Activated CD4-positive, alpha-beta T cell treated with anti-CD3 and anti-CD28 coated beads, Interleukin-2, amount 10 ng/mL, durations not matched to agents 7 days and 5 days (primary cell): ENCODE results near the gene RET. TPM values are rescaled to one million over a fixed set of nuclear protein-coding genes. Genes with fewer than 3 reads are reported as not detected.

Experiments used
- CTCF ChIA-PET: fragments of 350-600 bp; sonication (Branson Sonifier 250); formaldehyde crosslinking; loops from one replicate; lab custom pipeline; 2021; ENCODE audit warnings: antibody characterized with exemption; lab: Charles Lee
- POLR2A ChIA-PET: fragments of 350-600 bp; sonication (Branson Sonifier 250); formaldehyde crosslinking; loops from one replicate; lab custom pipeline; 2021; ENCODE audit warnings: antibody characterized with exemption; lab: Charles Lee
- DNase-seq: peaks from one replicate; pipeline ENCODE4 v3.0.0-alpha.2; 2020
- H3K27ac Mint-ChIP-seq: one replicate; pipeline ENCODE4 v1.8.0; 2021; ENCODE audit warnings: mild to moderate bottlenecking, moderate library complexity, mixed read lengths
- H3K27me3 Mint-ChIP-seq: one replicate; pipeline ENCODE4 v1.8.0; 2021; ENCODE audit warnings: mixed read lengths
- H3K36me3 Mint-ChIP-seq: one replicate; pipeline ENCODE4 v1.8.0; 2021; ENCODE audit warnings: low read depth, mixed read lengths
- H3K4me1 Mint-ChIP-seq: one replicate; pipeline ENCODE4 v1.8.0; 2021; ENCODE audit warnings: mixed read lengths
- H3K4me3 Mint-ChIP-seq: one replicate; pipeline ENCODE4 v1.8.0; 2021; ENCODE audit warnings: mild to moderate bottlenecking, moderate library complexity, mixed read lengths
- H3K9me3 Mint-ChIP-seq: one replicate; pipeline ENCODE4 v1.8.0; 2021; ENCODE audit warnings: mixed read lengths
- total RNA-seq, 2 experiments: library from RNA; stranded (reverse); gene quantifications; one replicate each; pipeline ENCODE4 v1.2.3, GENCODE V29; 2021

Gene RET
- total RNA-seq, 2 experiments from 2014 or later: 0.10 TPM

- Mint-ChIP-seq H3K36me3 (no peaks in the 10 kb centered on the region), H3K27ac (no peak overlapping the region), H3K4me3 (no peak overlapping the region), H3K27me3 (no peaks in the 10 kb centered on the region), H3K9me3 (no peaks in the 10 kb centered on the region), H3K4me1 (no peaks in the 10 kb centered on the region)
- DNase-seq: no peak
- POLR2A ChIA-PET: no interaction called here
- CTCF ChIA-PET: interaction anchor here (0.6 kb wide), 1 partner anchor 102 kb away, joined by 4 read pairs; no protein-coding TSS in a partner anchor
These were observed 16.6 kb upstream of the RET start for GRCh38 chr10:43060291-43060690.

GRCh38 chr10:43061331-43061730, 15.5 kb upstream of the RET start:
- no peak overlapping the region for H3K4me3 Mint-ChIP-seq
- no peak for DNase-seq
- H3K27ac Mint-ChIP-seq: no peak overlapping the region
- H3K27me3 Mint-ChIP-seq: no peaks in the 10 kb centered on the region
- H3K9me3 Mint-ChIP-seq: no peaks in the 10 kb centered on the region
- no peaks in the 10 kb centered on the region for H3K4me1 Mint-ChIP-seq
- H3K36me3 Mint-ChIP-seq: no peaks in the 10 kb centered on the region
- CTCF ChIA-PET: no interaction called here
- POLR2A ChIA-PET: no interaction called here

- ChIA-PET POLR2A (no interaction called here), CTCF (no interaction called here)
These were observed 15.1 kb upstream of the RET start for GRCh38 chr10:43061760-43062159.

GRCh38 chr10:43062402-43063160, 14.3 kb upstream of the RET start:
- POLR2A ChIA-PET: no interaction called here
- H3K27ac Mint-ChIP-seq: no peak overlapping the region
- H3K27me3 Mint-ChIP-seq: no peaks in the 10 kb centered on the region
- CTCF ChIA-PET: interaction anchor here (1.5 kb wide), 1 partner anchor 13 kb away, joined by 3 read pairs; no protein-coding TSS in a partner anchor
- no peak for DNase-seq
- no peaks in the 10 kb centered on the region for H3K9me3 Mint-ChIP-seq
- no peaks in the 10 kb centered on the region for H3K4me1 Mint-ChIP-seq
- no peak overlapping the region for H3K4me3 Mint-ChIP-seq
- no peaks in the 10 kb centered on the region for H3K36me3 Mint-ChIP-seq

More at GRCh38 chr10:43061760-43062159, 15.1 kb upstream of the RET start:
- DNase-seq: no peak
- H3K4me3 Mint-ChIP-seq: no peak overlapping the region
- no peaks in the 10 kb centered on the region for H3K27me3 Mint-ChIP-seq
- H3K27ac Mint-ChIP-seq: no peak overlapping the region
- no peaks in the 10 kb centered on the region for H3K36me3 Mint-ChIP-seq
- H3K4me1 Mint-ChIP-seq: no peaks in the 10 kb centered on the region
- H3K9me3 Mint-ChIP-seq: no peaks in the 10 kb centered on the region

- Mint-ChIP-seq H3K9me3 (no peaks in the 10 kb centered on the region), H3K27me3 (no peaks in the 10 kb centered on the region), H3K4me3 (no peak overlapping the region), H3K36me3 (no peaks in the 10 kb centered on the region), H3K4me1 (no peaks in the 10 kb centered on the region), H3K27ac (no peak overlapping the region)
- DNase-seq: no peak
- POLR2A ChIA-PET: no interaction called here
- CTCF ChIA-PET: interaction anchor here (0.5 to 1.5 kb wide), 2 partner anchors 11 to 150 kb away, joined by 3 read pairs; no protein-coding TSS in a partner anchor
These were observed 12.4 kb upstream of the RET start for GRCh38 chr10:43064331-43065075.

DNA sequence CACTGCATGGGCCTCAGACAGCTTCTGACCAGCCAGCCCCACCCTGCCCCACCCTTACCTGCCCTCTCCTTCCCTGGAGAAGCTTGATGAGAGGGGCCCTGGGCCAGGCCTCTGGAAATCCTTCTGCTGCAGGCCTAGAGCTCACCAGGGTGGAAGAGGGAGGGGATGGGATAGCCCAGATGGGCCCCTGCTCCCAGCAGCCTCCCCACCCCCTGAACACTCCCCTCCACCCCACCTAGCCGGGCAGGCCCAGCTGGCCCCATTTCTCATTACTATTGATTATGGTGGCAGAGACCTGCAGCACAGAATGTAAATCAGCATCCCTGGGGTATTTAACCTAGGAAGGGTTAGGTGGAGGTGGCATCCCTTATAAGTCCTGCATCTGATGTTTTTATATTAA, 11.6 kb upstream of the RET start:
- Mint-ChIP-seq H3K9me3 (no peaks in the 10 kb centered on the region), H3K4me1 (no peaks in the 10 kb centered on the region), H3K36me3 (no peaks in the 10 kb centered on the region), H3K27ac (no peak overlapping the region), H3K4me3 (no peak overlapping the region), H3K27me3 (no peaks in the 10 kb centered on the region)
- no peak for DNase-seq
- POLR2A ChIA-PET: no interaction called here
- CTCF ChIA-PET: no interaction called here

DNA sequence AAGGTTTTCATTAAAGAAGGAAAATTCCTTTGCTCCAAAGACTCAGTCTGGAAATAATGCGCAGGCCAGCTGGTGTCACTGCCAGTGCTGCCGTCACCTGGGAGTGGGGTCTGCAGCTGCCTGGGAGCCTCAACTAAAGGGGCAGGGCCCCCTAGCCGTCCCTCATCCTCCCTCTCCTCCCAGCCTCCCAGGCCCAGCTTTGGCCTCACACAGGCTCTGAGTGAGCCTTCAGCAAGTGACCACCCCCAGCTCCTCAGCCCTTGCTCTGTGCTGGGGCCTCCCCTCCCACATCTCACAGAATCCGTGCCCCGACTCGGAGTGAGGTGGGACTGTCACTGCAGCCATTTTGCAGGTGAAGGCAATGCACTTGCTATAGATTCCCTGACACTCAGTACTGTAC, 11.1 kb upstream of the RET start:
- no peaks in the 10 kb centered on the region for H3K4me1 Mint-ChIP-seq
- no peak overlapping the region for H3K27ac Mint-ChIP-seq
- no peak overlapping the region for H3K4me3 Mint-ChIP-seq
- ChIA-PET CTCF (no interaction called here), POLR2A (no interaction called here)
- H3K27me3 Mint-ChIP-seq: no peaks in the 10 kb centered on the region
- no peak for DNase-seq
- H3K9me3 Mint-ChIP-seq: no peaks in the 10 kb centered on the region
- H3K36me3 Mint-ChIP-seq: no peaks in the 10 kb centered on the region

DNA sequence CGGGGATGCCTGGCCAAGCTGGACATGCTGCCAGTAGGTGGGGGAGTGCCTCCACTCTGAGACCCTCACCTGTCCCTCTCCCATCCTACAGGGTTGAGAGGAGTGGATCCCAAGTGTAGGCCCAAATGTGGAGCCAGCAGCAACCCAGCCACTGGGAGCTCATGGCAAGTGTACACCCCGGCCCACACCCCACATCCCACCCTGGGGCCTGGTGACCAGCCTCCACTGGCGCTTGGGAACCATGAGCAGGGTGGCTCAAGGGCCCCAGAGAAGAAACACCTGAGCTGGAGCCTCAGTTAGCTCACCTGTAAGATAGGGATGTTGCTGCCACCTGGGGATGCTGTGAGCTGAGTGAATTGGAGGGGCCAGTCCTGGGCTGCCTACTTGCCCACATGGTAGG, 10.4 kb upstream of the RET start:
- ChIA-PET POLR2A (no interaction called here), CTCF (interaction anchor here (0.8 to 1.3 kb wide), 4 partner anchors 12 to 27 kb away, joined by 3 to 4 read pairs (median 3); no protein-coding TSS in a partner anchor)
- Mint-ChIP-seq H3K36me3 (no peaks in the 10 kb centered on the region), H3K27ac (no peak overlapping the region), H3K27me3 (no peaks in the 10 kb centered on the region), H3K4me1 (no peaks in the 10 kb centered on the region), H3K9me3 (no peaks in the 10 kb centered on the region), H3K4me3 (no peak overlapping the region)
- DNase-seq: no peak

DNA sequence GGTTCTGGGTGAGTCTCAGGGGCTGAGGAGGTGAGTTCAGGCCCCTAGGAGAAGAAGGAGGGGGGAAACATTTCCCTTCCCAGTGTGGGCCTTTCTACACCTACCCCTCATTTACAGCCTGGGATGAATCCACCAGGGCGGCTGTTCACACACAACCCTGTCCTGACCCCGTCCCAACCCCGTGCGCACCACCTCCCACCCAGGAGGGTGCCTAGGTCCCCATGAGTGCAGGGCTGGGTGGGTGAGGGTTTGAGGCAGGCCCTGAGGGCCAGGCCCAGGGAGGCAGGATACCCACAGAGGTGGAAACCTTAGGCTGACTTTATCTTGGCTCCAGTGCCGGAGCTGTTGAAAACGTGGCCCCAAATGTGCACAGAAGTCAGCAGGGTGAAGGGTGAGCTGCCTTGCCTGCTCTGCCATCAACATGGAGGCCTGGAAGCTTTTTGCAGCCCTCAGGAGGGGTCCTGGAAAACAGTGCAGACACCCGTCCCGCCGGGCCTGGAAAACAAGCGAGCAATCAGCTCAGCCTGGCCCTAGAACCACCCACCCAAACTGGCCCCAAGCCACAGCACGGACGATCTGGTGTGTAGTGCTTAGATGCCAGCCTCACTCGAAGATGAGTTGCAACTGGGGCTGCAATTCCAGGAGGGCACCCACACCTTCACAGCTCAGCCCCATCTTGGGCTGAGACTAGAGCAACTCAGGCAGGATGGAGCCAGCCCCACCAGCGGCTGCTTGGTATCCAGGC, 9.3 kb upstream of the RET start:
- Mint-ChIP-seq H3K4me1 (no peaks in the 10 kb centered on the region), H3K27me3 (no peaks in the 10 kb centered on the region), H3K9me3 (no peaks in the 10 kb centered on the region), H3K36me3 (no peaks in the 10 kb centered on the region), H3K4me3 (no peak overlapping the region), H3K27ac (no peak overlapping the region)
- no peak for DNase-seq
- ChIA-PET CTCF (interaction anchor here (0.6 to 1.3 kb wide), 3 partner anchors 16 to 373 kb away, joined by 3 read pairs; no protein-coding TSS in a partner anchor), POLR2A (no interaction called here)

DNA sequence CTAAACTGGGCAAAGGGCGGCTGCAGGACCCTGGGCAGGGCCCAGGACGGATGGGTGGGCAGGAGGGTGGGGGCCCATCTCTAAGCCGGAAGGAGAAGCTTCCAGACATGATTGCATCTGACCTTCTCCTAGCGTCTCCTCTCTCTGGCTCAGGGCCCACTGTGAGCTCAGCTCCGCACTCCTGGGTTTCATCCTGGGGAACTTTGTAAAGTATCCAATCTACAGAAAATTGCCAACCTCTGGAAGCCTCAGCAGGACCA, 8.8 kb upstream of the RET start:
- Mint-ChIP-seq H3K4me3 (no peak overlapping the region), H3K27me3 (no peaks in the 10 kb centered on the region), H3K9me3 (no peaks in the 10 kb centered on the region), H3K36me3 (no peaks in the 10 kb centered on the region), H3K27ac (no peak overlapping the region), H3K4me1 (no peaks in the 10 kb centered on the region)
- CTCF ChIA-PET: interaction anchor here (1.3 kb wide), 1 partner anchor 16 kb away, joined by 3 read pairs; no protein-coding TSS in a partner anchor
- POLR2A ChIA-PET: no interaction called here
- no peak for DNase-seq

DNA sequence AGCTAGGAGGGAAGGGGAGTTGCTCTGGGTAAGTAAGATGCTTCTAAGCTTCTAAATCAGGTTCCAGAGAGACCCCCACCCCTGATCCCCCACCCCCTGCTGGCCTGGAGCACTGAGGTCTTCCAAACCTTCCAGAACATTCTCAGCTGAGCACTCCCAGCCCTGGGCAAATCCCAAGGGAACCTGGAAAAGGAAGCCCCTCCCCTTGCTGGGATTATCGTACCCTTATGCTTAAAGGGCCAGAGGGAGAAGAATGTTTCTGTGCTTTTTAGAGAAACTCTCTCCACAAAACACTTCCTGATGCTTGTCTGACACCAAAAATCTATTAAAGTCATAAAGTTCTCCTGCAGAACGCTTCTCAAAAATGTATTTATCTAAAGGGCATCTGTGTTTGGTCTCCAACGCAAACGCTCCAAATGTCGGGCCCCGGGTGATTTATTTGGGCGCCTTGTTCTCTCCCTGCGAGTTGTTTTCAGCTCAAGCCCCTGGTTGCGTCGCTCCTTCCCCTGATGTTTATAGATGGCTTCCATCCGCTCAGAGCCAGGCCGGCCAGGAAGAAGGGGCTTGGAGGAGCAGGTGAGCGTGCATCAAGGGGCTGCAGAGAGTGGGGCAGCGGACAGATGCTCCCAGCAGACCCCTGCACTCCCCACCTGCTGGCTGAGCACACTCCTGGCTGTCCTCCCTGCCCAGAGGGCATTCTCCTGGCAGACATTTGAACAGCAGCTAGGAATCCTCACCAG, 8.2 kb upstream of the RET start:
- Mint-ChIP-seq H3K27me3 (no peaks in the 10 kb centered on the region), H3K36me3 (no peaks in the 10 kb centered on the region), H3K4me1 (no peaks in the 10 kb centered on the region), H3K27ac (no peak overlapping the region), H3K4me3 (no peak overlapping the region), H3K9me3 (no peaks in the 10 kb centered on the region)
- ChIA-PET POLR2A (no interaction called here), CTCF (interaction anchor here (1.5 kb wide), 1 partner anchor 10 kb away, joined by 3 read pairs; no protein-coding TSS in a partner anchor)
- no peak for DNase-seq

DNA sequence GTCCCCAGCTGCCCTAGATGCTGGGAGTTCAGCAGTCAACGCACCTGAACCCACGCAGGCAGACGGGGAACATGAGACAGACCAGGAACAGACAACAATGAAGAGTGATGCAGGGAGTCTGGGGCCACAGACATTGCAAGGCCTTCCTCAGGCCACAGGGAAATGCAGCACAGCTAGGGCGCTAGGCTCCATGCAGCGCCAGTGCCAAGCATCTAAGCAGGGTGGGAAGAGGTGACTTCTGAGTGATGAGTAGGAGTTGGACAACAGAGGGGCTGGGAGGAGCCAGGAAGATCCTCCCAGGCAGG, 7.7 kb upstream of the RET start:
- no peak overlapping the region for H3K4me3 Mint-ChIP-seq
- CTCF ChIA-PET: interaction anchor here (1.5 kb wide), 1 partner anchor 9 kb away, joined by 3 read pairs; no protein-coding TSS in a partner anchor
- no peak for DNase-seq
- H3K9me3 Mint-ChIP-seq: no peaks in the 10 kb centered on the region
- no peaks in the 10 kb centered on the region for H3K27me3 Mint-ChIP-seq
- POLR2A ChIA-PET: no interaction called here
- no peaks in the 10 kb centered on the region for H3K4me1 Mint-ChIP-seq
- no peaks in the 10 kb centered on the region for H3K36me3 Mint-ChIP-seq
- H3K27ac Mint-ChIP-seq: no peak overlapping the region
